ENCODE measurements around the gene MAPK8IP2. TPM values are rescaled to one million over a fixed set of nuclear protein-coding genes. Genes with fewer than 3 reads are reported as not detected.

The MAPK8IP2 gene
- total and polyA plus RNA-seq, 2 of the 13 experiments (the other 11 are each of a cell fraction or from before 2014, with no cell fraction given), result 1.3 to 2.6 TPM

DNA sequence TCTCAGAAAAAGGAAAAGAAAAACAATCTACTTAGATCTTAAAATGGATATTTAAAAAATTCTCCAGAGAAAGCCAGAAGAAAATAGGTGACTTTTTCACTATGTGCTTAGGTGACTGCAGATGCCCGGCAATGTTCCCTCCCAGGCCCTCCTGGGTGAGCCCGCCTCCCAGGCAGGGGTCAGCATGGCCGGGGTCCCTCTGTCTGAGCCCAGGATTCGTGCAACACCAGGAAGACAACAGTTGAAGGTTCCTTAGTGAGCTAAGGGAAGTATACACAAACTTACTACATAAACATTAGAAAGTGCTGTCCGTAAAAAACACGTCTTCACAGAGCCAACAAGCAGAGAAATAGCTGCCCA is 11.6 kb downstream of the MAPK8IP2 start:
- intact Hi-C loops (cut with micrococcal nuclease; ENCODE audit: unreplicated experiment), result no loop called here
- Histone ChIP-seq H3K4me1 (ENCODE audit: insufficient read depth, low read length) (peaks cover 22% of the 10 kb centered on the region), H3K79me2 (ENCODE audit: insufficient read depth, low read length) (no peaks in the 10 kb centered on the region), H3K4me2 (ENCODE audit: low read depth, low read length) (no peak overlapping the region), H3K27me3 (ENCODE audit: control insufficient read depth in 1 of 2, insufficient read depth in 2 of 2, low read length in 2 of 2) (peaks cover 0 to 6% of the 10 kb centered on the region in 2 experiments; a peak in 2 of 5 replicates), H3K27ac (ENCODE audit: extremely low read length, insufficient read depth, low read length) (no peak overlapping the region), H3K9me3 (ENCODE audit: low read length) (no peaks in the 10 kb centered on the region), H4K20me1 (ENCODE audit: insufficient read depth, low read length) (no peaks in the 10 kb centered on the region), H3K4me3 (replicated peaks in 1 of 3; ENCODE audit: insufficient read depth in 1 of 3, low read depth in 2 of 3, low read length in 3 of 3) (no peak overlapping the region), H3K36me3 (replicated peaks in 1 of 2; ENCODE audit: control insufficient read depth in 1 of 2, insufficient read depth in 2 of 2, low read length in 2 of 2) (no peaks in the 10 kb centered on the region), H3K9ac (ENCODE audit: insufficient read depth, low read depth, low read length) (no peak overlapping the region), H2AFZ (ENCODE audit: low read length) (no peak overlapping the region)
- DNase-seq (ENCODE audit: low spot score), result no peak
- 50% methylated on average over 6 of the region's 6 CpGs for WGBS (ENCODE audit: low lambda C conversion rate)
- FAIRE-seq, result no peak
- CTCF ChIA-PET (ENCODE audit: low intra/inter-chr PET ratio, low total read pairs), result no interaction called here
- in situ Hi-C loops (cut with HindIII; ENCODE audit: extremely low pct_ligation_motif_present, low pct_unique_long_range_greater_than_20kb), result loop anchor here (5.0 kb wide), 1 partner anchor 35 kb away; the partner anchor contains the start of gene CPT1B
- BruUV-seq (replicated peaks), result no TSS peak
- POLR2A ChIA-PET, result interaction anchor here (1.6 kb wide), 1 partner anchor 29 kb away, joined by 4 read pairs; the partner anchor contains the start of gene CHKB
- ATAC-seq, result no peak
- TF ChIP-seq, protein P1, sequence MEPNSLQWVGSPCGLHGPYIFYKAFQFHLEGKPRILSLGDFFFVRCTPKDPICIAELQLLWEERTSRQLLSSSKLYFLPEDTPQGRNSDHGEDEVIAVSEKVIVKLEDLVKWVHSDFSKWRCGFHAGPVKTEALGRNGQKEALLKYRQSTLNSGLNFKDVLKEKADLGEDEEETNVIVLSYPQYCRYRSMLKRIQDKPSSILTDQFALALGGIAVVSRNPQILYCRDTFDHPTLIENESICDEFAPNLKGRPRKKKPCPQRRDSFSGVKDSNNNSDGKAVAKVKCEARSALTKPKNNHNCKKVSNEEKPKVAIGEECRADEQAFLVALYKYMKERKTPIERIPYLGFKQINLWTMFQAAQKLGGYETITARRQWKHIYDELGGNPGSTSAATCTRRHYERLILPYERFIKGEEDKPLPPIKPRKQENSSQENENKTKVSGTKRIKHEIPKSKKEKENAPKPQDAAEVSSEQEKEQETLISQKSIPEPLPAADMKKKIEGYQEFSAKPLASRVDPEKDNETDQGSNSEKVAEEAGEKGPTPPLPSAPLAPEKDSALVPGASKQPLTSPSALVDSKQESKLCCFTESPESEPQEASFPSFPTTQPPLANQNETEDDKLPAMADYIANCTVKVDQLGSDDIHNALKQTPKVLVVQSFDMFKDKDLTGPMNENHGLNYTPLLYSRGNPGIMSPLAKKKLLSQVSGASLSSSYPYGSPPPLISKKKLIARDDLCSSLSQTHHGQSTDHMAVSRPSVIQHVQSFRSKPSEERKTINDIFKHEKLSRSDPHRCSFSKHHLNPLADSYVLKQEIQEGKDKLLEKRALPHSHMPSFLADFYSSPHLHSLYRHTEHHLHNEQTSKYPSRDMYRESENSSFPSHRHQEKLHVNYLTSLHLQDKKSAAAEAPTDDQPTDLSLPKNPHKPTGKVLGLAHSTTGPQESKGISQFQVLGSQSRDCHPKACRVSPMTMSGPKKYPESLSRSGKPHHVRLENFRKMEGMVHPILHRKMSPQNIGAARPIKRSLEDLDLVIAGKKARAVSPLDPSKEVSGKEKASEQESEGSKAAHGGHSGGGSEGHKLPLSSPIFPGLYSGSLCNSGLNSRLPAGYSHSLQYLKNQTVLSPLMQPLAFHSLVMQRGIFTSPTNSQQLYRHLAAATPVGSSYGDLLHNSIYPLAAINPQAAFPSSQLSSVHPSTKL (CRISPR knock-in tag; IDR thresholded peaks at IDR 0.05), result no peak
- no peak for TF ChIP-seq ZNF569 (CRISPR knock-in tag; IDR thresholded peaks at IDR 0.05; ENCODE audit: borderline replicate concordance)
- no peak for TF ChIP-seq ZNF775 (CRISPR knock-in tag; IDR thresholded peaks at IDR 0.05; ENCODE audit: borderline replicate concordance)
- TF ChIP-seq, protein P2, sequence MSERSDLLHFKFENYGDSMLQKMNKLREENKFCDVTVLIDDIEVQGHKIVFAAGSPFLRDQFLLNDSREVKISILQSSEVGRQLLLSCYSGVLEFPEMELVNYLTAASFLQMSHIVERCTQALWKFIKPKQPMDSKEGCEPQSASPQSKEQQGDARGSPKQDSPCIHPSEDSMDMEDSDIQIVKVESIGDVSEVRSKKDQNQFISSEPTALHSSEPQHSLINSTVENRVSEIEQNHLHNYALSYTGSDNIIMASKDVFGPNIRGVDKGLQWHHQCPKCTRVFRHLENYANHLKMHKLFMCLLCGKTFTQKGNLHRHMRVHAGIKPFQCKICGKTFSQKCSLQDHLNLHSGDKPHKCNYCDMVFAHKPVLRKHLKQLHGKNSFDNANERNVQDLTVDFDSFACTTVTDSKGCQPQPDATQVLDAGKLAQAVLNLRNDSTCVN (CRISPR knock-in tag; IDR thresholded peaks at IDR 0.05; ENCODE audit: borderline replicate concordance), result no peak
- no peak for TF ChIP-seq KDM3A (CRISPR knock-in tag; IDR thresholded peaks at IDR 0.05; ENCODE audit: low read depth)
- TF ChIP-seq GLI4 (CRISPR knock-in tag; IDR thresholded peaks at IDR 0.05; ENCODE audit: borderline replicate concordance), result no peak
- TF ChIP-seq, protein P3, sequence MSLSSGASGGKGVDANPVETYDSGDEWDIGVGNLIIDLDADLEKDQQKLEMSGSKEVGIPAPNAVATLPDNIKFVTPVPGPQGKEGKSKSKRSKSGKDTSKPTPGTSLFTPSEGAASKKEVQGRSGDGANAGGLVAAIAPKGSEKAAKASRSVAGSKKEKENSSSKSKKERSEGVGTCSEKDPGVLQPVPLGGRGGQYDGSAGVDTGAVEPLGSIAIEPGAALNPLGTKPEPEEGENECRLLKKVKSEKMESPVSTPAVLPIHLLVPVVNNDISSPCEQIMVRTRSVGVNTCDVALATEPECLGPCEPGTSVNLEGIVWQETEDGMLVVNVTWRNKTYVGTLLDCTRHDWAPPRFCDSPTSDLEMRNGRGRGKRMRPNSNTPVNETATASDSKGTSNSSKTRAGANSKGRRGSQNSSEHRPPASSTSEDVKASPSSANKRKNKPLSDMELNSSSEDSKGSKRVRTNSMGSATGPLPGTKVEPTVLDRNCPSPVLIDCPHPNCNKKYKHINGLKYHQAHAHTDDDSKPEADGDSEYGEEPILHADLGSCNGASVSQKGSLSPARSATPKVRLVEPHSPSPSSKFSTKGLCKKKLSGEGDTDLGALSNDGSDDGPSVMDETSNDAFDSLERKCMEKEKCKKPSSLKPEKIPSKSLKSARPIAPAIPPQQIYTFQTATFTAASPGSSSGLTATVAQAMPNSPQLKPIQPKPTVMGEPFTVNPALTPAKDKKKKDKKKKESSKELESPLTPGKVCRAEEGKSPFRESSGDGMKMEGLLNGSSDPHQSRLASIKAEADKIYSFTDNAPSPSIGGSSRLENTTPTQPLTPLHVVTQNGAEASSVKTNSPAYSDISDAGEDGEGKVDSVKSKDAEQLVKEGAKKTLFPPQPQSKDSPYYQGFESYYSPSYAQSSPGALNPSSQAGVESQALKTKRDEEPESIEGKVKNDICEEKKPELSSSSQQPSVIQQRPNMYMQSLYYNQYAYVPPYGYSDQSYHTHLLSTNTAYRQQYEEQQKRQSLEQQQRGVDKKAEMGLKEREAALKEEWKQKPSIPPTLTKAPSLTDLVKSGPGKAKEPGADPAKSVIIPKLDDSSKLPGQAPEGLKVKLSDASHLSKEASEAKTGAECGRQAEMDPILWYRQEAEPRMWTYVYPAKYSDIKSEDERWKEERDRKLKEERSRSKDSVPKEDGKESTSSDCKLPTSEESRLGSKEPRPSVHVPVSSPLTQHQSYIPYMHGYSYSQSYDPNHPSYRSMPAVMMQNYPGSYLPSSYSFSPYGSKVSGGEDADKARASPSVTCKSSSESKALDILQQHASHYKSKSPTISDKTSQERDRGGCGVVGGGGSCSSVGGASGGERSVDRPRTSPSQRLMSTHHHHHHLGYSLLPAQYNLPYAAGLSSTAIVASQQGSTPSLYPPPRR (CRISPR knock-in tag; IDR thresholded peaks at IDR 0.05; ENCODE audit: borderline replicate concordance), result no peak
- TF ChIP-seq ZNF629 (CRISPR knock-in tag; conservative IDR thresholded peaks at IDR 0.05), result no peak
- TF ChIP-seq, protein P4, sequence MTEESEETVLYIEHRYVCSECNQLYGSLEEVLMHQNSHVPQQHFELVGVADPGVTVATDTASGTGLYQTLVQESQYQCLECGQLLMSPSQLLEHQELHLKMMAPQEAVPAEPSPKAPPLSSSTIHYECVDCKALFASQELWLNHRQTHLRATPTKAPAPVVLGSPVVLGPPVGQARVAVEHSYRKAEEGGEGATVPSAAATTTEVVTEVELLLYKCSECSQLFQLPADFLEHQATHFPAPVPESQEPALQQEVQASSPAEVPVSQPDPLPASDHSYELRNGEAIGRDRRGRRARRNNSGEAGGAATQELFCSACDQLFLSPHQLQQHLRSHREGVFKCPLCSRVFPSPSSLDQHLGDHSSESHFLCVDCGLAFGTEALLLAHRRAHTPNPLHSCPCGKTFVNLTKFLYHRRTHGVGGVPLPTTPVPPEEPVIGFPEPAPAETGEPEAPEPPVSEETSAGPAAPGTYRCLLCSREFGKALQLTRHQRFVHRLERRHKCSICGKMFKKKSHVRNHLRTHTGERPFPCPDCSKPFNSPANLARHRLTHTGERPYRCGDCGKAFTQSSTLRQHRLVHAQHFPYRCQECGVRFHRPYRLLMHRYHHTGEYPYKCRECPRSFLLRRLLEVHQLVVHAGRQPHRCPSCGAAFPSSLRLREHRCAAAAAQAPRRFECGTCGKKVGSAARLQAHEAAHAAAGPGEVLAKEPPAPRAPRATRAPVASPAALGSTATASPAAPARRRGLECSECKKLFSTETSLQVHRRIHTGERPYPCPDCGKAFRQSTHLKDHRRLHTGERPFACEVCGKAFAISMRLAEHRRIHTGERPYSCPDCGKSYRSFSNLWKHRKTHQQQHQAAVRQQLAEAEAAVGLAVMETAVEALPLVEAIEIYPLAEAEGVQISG (CRISPR knock-in tag; IDR thresholded peaks at IDR 0.05), result no peak
